ENCODE data around the gene MYL6B.

GRCh38 chr12:56158029-56158925, 5.9 kb downstream of the MYL6B start, which contains the start of gene MYL6:
- no peak for TF ChIP-seq CTCF (IDR thresholded peaks at IDR 0.05; ENCODE audit: poor library complexity)
- TF ChIP-seq EZH2 (IDR thresholded peaks at IDR 0.05; ENCODE audit: borderline replicate concordance) = no peak
